Fibroblast of pulmonary artery (primary cell): ENCODE measurements around the gene SAMD10.

Experiments
- DNase-seq: peaks from one replicate; pipeline ENCODE4 v3.0.0-alpha.2; 2010; ENCODE audit warnings: low read depth
- H3K4me3 ChIP-seq: replicated peaks from 2 replicates; pipeline ENCODE4 v1.5.1; 2011; ENCODE audit warnings: low read depth, mild to moderate bottlenecking, control low read depth, low read length, moderate library complexity
- CTCF ChIP-seq: IDR thresholded peaks from 2 replicates; pipeline ENCODE4 v1.5.1; 2011; ENCODE audit warnings: mild to moderate bottlenecking, control low read depth, low read length, inconsistent platforms; ENCODE audit errors: missing control alignments

The SAMD10 gene

DNA sequence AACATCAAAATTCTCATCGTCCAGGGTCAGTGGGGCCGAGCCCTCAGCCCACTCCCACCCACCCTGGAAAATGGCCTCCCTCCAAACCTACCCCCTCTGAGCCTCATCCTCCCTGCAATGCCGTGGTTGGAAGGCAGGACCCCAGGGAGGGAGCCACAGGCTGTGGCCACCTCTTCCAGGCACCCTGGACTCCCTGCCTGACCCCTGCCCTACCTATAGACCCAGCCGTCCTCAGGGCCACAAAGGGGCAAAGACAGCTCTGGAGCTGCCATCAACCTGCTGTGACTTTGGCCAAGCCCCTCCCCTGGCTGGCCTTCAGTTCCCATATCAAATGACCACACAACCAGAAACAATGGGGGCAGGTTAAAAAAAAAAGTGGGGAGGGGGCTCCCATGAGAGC lies 21.0 kb downstream of the SAMD10 start:
- TF ChIP-seq CTCF = no peak
- H3K4me3 ChIP-seq = no peak overlapping the region
- no peak for DNase-seq

DNA sequence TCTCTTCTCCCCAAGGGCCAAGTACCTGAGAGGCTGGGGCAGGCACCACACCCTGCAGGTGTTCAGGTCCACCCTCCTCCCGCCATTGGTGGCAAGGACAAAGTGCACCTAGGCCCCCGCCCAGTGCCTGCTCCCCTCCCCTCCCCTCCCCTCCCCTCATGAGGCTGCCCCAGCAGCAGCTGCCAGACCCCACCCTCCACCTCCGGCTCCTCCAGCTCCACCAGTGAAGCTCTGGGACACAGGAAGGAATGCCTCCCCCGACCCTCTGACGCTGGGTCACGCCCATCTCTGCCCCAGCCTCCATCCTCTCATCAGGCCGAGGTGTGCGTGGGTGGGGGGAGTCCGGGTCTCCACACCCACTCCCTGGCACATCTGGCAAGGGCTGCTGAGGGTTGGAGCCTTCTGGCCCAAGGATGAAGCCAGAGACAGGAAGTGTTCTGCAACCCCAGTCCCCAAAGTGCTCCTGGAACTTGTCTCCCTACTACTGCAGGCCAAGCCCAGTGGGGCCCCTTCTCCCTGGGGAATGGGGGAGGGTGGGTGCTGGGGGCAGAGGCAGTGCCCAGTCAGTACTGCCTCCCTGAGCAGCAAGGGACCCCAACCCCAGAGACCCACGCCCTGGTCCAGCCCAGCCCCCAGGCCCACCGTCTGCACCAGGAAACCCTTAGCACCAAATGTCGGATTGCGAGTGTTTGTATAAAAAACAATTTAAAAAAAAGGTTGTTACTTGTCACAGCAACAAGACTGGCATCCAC lies 21.6 kb downstream of the SAMD10 start:
- peak; percentile 45 for DNase-seq
- H3K4me3 ChIP-seq = no peak overlapping the region
- TF ChIP-seq CTCF = no peak

GRCh38 chr20:63957004-63957689 lies 22.3 kb downstream of the SAMD10 start:
- TF ChIP-seq CTCF = no peak
- peak; percentile 58 for DNase-seq

GRCh38 chr20:63956664-63957003 lies 22.8 kb downstream of the SAMD10 start:
- no peak for TF ChIP-seq CTCF
- DNase-seq = no peak
- H3K4me3 ChIP-seq = peak overlapping the region; percentile 55

More at GRCh38 chr20:63957004-63957689, 22.3 kb downstream of the SAMD10 start:
- peak overlapping the region; percentile 55 for H3K4me3 ChIP-seq

- peak within 1 kb of the TSS; percentile 80 for H3K4me3 ChIP-seq
- TF ChIP-seq CTCF = no peak
- peak; percentile 92 for DNase-seq
Measured at GRCh38 chr20:63955827-63956663, 23.4 kb downstream of the SAMD10 start, which contains the start of gene UCKL1. UCKL1 (minus strand) TSS chr20:63956416; CDS start chr20:63956372, 44 bp downstream.

- H3K4me3 ChIP-seq = peak overlapping the region; percentile 80
- DNase-seq = no peak
- peak; percentile 1 for TF ChIP-seq CTCF
Measured at GRCh38 chr20:63955281-63955826, 24.1 kb downstream of the SAMD10 start.
